ENCODE results near the gene DLG5. TPM values are rescaled to one million over a fixed set of nuclear protein-coding genes. Genes with fewer than 3 reads are reported as not detected.

DLG5 gene
- total RNA-seq, 1 donor, result 39.7 TPM

DNA sequence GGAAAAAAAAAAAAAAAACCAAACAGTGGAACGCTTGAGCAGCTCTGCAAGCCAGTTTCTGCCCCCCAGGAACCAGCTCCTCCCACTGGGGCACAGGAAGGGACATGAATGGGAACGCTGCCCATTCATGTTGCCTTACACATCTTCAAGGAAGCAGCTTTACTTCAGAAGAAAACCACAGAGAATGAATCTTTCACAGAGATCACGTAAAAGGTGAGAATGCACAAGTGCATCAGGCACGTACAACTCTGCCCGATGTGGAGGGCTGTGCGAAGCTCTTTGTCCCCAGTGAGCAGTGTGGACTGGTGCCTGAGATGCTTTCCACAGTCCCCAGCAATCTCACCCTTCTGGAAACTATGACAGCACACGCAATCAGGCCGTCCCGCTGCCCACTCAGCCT lies 106.2 kb downstream of the DLG5 start:
- TF ChIP-seq, protein P1, sequence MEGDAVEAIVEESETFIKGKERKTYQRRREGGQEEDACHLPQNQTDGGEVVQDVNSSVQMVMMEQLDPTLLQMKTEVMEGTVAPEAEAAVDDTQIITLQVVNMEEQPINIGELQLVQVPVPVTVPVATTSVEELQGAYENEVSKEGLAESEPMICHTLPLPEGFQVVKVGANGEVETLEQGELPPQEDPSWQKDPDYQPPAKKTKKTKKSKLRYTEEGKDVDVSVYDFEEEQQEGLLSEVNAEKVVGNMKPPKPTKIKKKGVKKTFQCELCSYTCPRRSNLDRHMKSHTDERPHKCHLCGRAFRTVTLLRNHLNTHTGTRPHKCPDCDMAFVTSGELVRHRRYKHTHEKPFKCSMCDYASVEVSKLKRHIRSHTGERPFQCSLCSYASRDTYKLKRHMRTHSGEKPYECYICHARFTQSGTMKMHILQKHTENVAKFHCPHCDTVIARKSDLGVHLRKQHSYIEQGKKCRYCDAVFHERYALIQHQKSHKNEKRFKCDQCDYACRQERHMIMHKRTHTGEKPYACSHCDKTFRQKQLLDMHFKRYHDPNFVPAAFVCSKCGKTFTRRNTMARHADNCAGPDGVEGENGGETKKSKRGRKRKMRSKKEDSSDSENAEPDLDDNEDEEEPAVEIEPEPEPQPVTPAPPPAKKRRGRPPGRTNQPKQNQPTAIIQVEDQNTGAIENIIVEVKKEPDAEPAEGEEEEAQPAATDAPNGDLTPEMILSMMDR (IDR thresholded peaks at IDR 0.05; ENCODE audit: insufficient read depth, low read depth, low read length), result no peak
- no peak overlapping the region for H3K4me3 ChIP-seq (ENCODE audit: low read depth, low read length)
- DNase-seq (ENCODE audit: low read depth), result no peak

DNA sequence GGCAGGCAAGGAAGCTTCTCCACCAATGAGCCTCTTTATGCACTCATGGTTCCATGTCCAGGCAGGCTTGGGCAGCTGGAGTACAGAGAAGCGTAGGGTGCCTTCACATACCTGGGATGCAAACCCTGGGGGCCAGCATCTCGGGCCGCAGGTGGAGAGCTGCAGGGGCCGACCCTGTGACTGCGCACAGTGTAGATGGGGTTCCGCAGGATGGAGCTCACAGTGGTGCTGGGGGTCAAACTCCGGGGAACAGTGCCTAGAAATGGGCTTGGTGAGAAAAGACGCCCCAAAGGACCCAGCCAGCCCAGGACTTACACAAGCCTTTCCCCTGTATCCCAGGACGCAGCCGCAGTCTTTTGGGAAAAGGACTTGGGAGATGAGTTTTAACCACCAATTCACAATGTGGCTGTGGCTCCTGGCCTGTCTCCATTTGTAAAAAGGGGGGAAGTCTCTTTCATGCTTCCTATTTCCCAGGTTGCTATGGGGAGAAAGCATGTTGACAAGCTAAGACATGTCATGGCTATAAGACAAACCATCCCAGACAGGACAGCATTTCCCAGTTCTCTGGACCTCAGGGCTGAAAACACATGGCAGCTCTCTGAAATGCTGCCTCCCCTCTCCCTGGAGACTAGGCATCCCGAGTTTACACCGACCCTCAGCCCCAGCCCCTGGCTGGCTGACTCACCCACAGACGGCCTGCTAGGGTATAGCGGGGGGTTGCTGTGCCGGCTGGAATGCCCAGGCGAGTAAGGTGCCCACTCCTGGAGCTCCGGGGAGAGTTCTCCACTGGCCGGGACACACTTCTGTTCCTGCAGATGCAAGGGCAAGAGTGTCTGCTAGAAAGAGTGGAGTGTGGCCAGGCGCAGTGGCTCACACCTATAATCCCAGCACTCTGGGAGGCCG lies 107.1 kb downstream of the DLG5 start:
- no peak for DNase-seq (ENCODE audit: low read depth)
- TF ChIP-seq, protein P1 (IDR thresholded peaks at IDR 0.05; ENCODE audit: insufficient read depth, low read depth, low read length), result no peak
- no peak overlapping the region for H3K4me3 ChIP-seq (ENCODE audit: low read depth, low read length)

DNA sequence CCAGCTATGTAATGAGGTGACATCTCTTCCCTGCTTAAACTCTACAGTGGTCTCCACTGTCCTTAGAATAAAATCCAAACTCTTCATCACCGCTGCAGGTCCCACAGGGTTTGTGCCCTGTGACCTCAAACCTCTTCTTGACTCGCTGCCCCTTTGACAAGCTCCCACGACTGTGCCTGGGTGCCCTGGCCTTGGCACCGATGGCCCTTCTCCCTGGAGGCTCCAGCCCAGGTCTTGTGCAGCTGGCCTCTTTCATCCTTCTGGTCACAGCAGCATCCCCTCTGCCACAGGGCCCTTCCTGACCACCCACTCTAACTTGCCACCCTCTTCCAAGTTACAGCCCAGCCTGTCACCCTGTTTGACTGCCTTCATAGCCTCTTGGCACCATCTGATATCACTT lies 108.2 kb downstream of the DLG5 start:
- DNase-seq (ENCODE audit: low read depth), result no peak
- no peak overlapping the region for H3K4me3 ChIP-seq (ENCODE audit: low read depth, low read length)
- TF ChIP-seq, protein P1 (IDR thresholded peaks at IDR 0.05; ENCODE audit: insufficient read depth, low read depth, low read length), result no peak

DNA sequence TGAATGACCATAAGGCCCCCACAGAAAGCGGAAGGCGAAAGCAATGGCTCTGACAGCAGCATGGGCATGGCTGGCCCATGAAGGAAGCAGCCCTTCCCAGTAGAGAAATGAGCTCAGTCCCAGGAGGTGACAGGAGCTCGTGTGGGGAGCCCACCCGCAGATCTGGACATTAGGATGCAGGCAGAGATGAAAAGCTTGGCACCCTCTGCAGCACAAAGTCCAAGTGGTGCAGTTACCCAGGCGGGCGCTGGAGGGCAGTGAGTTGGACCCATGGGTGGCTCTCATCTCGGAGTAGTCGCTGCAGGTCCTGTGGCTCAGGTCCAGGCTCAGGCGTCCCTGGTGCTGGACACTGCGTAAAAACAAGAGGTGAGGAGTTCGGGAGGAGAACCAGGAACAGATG lies 109.0 kb downstream of the DLG5 start:
- DNase-seq (ENCODE audit: low read depth), result no peak
- TF ChIP-seq, protein P1 (IDR thresholded peaks at IDR 0.05; ENCODE audit: insufficient read depth, low read depth, low read length), result no peak

DNA sequence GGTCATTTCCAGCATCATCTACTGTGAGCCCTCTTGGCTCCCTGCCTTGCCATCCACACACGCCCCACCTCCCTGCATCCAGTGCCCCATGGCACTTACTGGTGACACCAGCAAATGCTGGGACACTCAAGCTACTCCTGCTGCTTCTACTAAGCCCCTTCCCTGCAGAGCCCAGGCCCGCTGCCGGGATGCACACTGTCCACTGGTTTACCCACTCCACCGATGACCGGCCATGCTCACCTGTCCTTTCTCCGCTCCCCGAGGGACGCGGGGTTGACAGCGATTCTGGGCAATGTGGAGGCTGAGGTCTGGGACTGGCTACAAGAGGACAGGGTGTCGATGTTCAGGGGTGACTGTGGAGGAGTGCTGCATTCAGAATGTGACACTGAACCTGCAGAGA lies 110.2 kb downstream of the DLG5 start:
- DNase-seq (ENCODE audit: low read depth), result no peak
- H3K4me3 ChIP-seq (ENCODE audit: low read depth, low read length), result no peak overlapping the region
- TF ChIP-seq, protein P1 (IDR thresholded peaks at IDR 0.05; ENCODE audit: insufficient read depth, low read depth, low read length), result no peak

More for the DNA sequence above, 109.0 kb downstream of the DLG5 start:
- no peak overlapping the region for H3K4me3 ChIP-seq (ENCODE audit: low read depth, low read length)

DNA sequence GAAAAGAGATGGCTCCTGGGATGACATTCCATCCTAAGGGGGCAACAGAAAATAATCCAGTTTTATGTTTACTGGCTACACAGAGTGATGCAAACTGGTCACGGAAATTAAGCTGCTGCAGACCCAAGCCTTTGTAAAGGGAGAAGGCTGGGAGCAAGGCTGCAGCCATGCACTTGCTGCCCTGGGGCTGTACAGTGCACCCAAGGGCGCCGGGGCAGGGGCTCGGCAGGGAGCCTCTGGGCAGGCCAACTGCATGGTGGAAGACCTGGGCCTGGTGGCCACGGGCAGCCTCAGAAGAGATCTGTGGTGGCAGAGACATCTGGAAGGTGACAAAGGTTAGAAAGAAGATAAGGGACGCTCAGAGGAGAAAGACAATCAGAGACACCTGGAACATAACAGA lies 113.8 kb downstream of the DLG5 start:
- no peak for DNase-seq (ENCODE audit: low read depth)
- TF ChIP-seq, protein P1 (IDR thresholded peaks at IDR 0.05; ENCODE audit: insufficient read depth, low read depth, low read length), result no peak
- no peak overlapping the region for H3K4me3 ChIP-seq (ENCODE audit: low read depth, low read length)

Data from fibroblast of villous mesenchyme (primary cell).